NCI-H1105 (cell line): ENCODE results near the gene RAB15.
A peak's percentile ranks its signal among the peaks of the same experiment; 100 is the strongest.

Experiments
- DNase-seq: peaks from one replicate; lab custom pipeline; 2025; lab: John Stamatoyannopoulos, UW

The RAB15 gene

DNA sequence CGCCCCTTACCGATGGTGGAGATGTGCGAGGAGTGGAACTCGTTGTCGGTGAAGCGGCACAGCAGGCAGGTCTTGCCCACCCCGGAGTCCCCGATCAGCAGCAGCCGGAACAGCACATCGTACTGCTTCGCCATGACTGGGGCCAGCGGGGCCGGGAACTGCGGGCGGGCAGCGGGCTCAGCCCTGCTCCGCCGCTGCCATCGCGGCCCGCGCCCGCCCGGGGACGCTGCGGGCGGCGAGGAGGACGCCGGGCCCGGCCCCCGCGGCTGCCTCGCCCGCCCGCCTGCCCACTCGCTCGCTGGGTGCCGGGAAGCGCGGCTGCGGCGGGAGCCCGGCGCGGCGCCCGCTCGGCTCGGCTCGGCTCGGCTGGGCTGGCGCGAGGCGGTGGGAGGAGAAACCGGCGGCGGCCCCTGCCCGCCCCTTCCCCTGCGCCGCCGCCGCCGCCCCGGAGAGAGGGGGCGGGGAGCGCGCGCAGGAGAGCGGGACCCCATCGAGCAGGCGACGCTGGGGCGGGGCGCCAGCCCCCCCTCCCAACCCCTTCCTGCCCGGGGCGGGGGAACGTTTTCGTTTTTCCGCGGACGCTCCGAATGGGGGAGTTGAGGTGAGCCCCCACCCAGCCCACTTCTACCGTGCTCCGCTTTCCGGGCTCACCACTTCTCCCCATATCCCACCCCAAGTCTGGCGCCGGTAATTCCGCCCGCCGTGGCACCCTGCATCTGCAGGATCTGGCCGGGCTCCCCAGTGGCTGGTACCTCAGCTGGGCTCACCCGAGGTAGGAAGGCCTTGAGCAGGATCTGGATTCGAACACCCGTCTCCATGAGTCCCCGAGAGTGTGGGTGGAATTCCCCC is at the start of gene RAB15:
Gene RAB15, minus strand, starts transcription at position 394 of the 849 bp plus-strand sequence. Its CDS starts 260 bp downstream, at position 134.
- DNase-seq, result peak; percentile 51

DNA sequence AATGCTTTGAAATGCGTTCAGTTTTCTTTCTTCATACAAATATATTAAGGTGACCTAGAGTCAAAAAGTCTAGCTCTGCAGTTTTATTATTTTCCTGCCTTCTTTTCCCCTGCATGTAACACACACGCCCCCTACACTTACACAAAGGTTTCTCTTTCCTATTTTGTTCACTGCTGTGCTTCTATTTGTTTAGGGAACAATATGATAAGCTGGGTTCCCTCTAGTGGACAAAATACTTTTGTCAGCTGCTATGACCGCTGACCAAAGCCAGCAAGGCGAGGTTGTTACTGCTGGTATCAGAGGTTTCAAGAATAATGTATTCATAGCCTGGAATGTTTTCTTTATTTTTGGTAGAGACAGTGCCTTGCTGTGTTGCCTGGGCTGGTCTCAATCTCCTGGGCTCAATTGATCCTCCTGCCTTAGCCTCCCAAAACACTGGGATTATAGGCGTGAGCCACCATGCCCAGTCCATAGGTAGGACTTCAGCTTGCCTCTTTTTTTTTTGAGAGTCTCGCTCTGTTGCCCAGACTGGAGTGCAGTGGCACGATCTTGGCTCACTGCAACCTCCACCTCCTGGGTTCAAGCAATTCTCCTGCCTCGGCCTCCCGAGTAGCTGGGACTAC is 47.9 kb upstream of the RAB15 start:
- peak; percentile 1 for DNase-seq

DNA sequence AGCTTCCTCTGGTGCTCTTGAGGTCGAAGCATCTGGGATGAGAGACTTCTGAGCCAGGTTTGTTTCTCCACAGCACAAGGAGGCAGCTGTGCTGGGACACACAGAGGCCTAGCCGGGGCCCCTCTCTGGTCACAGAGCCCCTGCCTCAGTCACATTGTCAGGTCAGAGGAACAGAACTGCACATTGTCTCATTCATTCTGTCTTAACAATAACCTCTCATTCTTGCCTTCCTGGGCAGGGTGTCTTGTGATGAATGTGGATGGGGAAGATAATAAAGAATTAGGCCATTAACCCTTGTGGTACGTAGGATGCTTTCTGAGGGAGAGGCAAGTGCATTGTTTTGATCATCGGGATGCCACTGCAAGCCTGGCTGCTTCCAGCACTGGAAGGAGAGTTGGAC is 44.3 kb upstream of the RAB15 start:
- DNase-seq, result no peak

DNA sequence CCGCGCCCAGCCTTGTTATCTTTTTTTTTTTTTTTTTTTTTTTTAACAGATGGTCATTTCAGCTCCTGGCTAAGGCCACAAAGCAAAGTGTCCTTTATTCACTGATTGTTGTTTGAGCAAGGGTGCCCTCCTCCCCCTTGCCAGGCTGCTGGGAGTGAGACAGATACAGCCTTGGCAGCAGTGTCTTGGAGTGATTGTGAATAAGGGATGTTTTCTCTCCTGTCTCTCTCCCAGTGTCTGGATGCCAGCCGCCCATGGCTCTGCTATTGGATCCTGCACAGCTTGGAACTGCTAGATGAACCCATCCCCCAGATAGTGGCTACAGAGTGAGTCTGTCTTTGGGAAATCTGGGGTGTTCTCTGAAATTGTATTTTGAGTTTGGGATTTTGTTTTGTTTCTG is 43.3 kb upstream of the RAB15 start:
- DNase-seq, result no peak

DNA sequence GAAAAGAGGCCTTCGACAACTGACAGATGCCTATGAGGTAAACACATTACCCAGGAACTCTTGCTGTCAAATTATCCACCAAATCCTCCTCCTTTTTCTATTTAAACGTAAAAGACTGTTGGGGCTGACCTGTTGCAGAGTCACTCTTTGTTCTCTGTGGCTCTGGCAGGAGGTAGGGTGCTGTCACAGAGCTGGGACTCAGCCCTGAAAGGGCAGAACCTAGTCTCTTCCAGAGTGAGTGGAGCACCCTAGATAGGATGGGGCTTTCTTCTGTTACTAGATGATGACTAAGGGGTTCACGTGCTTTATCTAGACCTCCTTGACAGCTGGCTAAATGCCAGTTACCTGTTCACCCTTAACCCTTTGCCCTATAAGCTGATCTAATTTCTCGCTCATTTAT is 40.2 kb upstream of the RAB15 start:
- DNase-seq, result no peak

DNA sequence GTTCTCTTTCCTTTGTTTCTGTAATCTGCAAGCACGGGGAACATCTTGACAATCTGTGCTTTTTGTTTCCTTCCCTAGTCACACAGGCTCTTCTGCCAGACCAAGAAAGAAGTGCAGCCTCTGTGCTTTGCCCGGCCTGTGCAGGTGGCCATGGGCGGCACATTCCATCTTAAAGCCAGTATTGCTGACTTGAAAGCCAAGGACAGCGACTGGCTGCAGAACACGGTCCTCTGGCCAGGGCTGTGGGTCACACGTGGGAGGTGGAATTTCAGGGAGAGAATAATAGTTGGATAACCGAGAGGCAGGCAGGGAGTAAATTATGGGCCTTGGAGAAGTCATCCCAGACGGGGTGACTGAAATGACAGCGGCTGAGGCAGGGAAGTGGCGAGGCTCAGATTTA is 39.4 kb upstream of the RAB15 start:
- no peak for DNase-seq

GRCh38 chr14:65010211-65010931 is 38.2 kb upstream of the RAB15 start:
- no peak for DNase-seq

GRCh38 chr14:65007202-65007601 is 35.1 kb upstream of the RAB15 start:
- DNase-seq, result no peak

- DNase-seq, result no peak
Observed at GRCh38 chr14:65006261-65006721, 34.2 kb upstream of the RAB15 start.

GRCh38 chr14:65003394-65003793 is 31.3 kb upstream of the RAB15 start:
- no peak for DNase-seq

- DNase-seq, result no peak
Observed at GRCh38 chr14:65002586-65003210, 30.6 kb upstream of the RAB15 start.

GRCh38 chr14:65001723-65002122 is 29.6 kb upstream of the RAB15 start:
- no peak for DNase-seq

DNA sequence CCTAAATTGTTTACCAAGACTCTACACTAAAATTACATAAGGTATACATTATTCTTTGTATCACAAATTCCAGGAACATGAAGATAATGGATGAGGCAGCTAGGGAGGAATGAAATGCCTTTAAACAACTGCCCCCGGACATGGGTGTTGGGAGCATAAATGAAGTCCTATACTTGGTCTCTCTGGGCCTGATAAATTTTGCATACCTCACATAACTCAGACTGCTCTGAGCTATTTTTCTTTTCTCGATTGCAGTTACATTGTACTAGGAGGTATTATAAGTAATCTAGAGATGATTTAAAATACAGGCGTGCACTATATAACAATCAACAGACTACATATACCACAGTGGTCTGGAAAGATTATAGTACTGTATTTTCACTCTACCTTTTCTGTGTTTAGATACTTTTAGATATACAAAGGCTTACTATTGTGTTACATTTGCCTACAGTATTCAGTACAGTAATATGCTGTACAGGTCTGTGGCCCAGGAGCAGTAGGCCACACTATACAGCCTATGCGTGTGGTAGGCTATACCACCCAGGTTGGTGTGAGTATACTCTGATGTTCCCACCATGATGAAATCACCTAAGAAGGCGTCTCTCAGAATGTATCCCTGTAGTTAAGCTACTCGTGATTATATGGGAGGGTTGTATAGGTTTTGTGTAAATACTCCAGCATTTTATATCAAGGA is 28.9 kb upstream of the RAB15 start:
- no peak for DNase-seq

DNA sequence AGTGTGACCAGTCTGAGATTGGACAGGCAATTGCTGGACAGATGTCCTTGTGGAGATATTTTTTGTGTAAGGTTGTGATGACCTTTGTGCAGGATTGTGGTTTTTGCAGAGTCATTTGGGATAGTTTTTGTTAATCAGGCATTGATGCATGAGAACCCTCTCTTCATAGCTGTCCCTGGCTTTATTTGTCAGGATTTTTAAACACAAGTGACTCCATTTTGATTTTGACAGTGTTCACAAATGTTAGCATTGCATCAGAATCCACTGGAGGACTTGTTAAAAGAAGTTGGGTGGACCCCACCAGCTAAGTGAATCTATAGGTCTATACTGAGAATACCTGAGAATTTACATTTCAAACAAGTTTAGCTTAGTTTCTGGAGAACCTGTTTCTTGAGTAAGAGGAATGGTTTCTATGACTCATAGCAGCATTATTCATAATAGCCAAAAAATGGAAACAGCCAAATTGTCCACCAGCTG is 26.4 kb upstream of the RAB15 start:
- no peak for DNase-seq

DNA sequence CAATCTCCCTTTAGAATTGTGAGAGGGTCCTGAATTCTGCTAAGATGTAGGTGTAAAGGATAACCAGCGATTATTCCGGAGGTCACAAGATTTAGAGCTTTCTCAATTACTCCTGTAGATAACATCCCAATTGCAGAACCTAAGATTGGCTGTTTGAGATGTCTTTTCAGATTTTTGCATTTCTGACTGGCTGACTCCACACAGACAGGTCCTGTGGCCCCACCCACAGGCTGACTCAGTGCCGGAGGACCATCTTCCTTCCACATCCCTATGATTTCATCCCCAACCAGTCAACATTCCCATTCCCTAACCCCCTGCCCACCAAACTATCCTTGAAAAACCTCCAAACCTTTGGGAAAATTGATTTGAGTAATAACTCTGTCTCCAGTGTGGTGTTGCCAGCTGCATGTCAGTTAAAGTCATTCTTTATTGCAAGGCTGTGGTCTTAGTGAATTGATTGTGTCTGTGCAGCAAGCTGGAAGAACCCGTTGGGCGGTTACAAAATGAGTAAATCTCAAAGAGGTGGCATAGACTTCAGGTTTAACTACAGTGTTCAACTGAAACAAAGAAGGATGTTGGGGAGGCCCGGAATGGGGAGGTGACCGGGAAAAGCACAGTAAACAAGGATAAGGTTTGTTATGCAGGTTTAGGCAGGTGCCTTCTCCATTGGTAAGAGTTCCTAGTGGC is 25.1 kb upstream of the RAB15 start:
- no peak for DNase-seq

GRCh38 chr14:64995291-64995690 is 23.2 kb upstream of the RAB15 start:
- DNase-seq, result no peak

DNA sequence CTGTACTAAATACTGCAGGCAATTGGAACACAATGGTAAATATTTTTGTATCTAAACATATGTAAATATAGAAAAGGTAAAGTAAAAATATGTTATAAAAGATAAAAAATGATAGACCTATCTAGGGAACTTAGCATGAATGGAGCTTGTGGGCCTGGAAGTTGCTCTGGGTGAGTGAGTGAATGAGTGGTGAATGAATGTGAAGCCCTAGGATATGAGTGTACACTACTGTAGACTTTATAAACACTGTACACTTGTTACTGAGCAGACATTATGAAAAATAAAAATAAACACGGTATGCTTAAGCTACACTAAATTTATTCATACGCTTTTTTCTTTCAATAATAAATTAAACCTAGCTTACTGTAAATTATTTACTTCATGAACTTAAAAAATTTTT is 22.4 kb upstream of the RAB15 start:
- DNase-seq, result no peak

DNA sequence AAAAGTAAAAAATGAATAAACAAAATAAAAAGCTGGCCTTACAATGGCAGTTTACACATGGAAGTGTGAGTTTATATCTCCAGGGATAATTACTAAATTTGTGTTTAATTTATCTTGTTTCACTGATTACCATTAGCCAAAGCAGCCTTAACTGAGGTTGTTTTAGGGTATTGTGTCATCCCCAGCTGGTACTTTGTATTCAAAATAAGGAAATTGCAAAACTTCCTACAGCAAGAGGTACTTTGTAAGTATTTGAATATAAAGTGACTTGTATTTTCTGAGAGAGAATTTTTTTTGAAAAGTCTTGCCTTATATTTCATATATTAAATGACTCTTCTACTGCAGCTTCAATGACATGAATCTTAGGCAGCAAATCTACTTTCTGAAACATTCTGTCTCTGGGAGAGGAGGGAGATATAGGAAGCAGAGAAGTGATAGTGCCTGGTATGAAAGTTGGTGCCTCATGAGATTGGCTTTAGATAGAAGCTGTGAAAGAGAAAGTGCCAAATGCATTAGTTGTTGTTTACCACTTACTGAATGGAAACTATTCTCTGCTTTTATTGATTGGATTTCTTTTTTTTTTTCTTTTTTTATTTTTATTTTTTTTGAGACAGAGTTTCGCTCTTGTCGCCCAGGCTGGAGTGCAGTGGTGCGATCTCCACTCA is 21.3 kb upstream of the RAB15 start:
- DNase-seq, result no peak

- DNase-seq, result no peak
Observed at GRCh38 chr14:64992328-64992885, 20.3 kb upstream of the RAB15 start.

GRCh38 chr14:64990939-64991338 is 18.8 kb upstream of the RAB15 start:
- no peak for DNase-seq
